GM19025 (cell line): ENCODE results near the gene GRID1.

Experiments
- ATAC-seq: cut with Tn5 transposase; IDR thresholded peaks from one replicate; pipeline ENCODE4 v1.9.1; 2021; ENCODE audit warnings: mild to moderate bottlenecking, low read depth, moderate library complexity; ENCODE audit not compliant: unreplicated experiment

Gene GRID1

DNA sequence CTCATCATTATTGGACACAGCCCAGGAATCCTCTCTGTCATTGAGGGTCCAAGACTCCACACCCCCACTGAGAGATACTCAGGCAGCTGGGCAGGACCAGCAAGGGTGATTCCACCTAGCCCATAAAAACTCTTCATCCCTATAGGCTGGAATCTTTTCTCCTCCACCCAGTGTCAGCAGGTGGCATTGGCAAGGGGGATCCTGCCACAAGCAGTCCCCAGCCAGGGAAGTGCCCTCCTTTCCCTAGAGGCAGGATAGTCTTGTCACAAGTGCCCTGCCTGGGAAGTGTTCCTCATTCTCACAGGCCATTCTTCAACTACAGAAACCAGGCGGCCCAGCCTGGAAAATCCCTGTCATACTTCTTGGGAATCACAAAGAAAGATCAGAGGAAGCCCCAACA lies 533.6 kb downstream of the GRID1 start:
- ATAC-seq: no peak

DNA sequence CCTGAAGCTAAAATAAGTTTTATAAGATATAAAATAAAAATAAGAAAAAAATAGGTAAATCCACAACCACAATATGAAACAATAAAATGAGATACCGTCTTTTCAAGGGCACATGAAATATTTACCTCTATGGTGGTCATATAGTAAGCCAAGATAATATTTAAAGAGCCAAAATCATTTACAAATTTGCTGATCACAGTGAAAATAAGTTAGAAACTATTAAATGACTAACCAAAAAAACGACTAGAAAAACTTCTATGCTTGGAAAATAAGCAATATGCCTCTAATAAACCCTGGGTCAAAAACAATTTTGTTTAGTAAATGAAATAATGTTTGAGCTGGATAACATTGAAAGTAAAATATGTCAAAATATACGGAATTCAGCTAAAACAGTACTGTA lies 535.2 kb downstream of the GRID1 start:
- no peak for ATAC-seq

DNA sequence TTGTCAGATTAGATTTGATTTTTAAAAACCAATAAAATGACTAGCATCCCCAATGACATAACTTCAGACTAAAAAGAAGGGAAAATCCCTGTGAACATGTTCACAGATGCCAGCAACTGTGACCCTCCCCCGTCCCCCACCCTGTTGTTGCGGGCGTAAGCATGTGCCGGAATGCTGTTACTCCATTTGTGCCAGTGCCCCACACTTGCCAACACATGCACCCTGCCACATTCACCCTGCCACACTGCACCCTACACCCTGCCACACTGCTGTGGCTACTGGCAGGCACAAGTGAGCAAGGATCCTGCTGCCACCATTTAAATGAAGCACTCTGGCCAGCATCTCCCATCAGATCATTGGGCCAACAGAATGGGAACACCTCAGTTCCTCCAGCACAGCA lies 540.2 kb downstream of the GRID1 start:
- no peak for ATAC-seq

DNA sequence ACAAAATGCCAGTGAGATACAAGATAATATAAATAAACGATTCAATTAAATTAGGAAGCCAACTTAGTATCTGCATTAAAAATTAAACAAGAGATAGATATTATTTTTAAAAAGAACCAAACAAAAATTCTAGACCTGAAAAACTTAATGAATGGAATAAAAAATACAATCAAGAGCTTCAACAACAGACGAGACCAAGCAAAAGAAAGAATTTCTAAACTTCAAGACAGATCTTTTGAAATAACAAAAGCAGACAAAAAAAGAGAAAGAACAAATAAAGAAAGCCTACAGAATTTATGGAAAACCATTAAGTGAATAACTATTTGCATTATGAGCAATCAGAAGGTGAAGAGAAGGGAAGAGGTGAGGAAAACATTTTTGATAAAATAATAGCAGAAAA lies 555.2 kb downstream of the GRID1 start:
- no peak for ATAC-seq

DNA sequence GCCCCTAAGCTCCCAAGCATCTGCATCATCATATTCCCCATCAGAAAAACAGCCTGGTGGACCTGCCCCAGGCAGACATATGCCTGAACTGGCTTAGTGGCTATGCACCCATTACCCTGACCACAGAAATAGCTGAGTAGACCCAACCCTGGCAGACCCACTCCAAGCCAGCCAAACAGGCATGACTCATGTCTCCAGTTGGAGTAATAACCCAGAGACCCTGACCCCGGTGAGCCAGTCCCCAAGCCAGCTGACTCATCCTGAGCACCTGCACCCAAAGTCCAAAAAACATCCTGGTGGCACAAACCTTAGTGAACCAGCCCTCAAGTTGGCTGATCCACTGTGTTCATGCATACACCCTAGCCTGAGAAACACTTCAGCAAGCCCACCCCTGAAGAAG lies 555.9 kb downstream of the GRID1 start:
- no peak for ATAC-seq

DNA sequence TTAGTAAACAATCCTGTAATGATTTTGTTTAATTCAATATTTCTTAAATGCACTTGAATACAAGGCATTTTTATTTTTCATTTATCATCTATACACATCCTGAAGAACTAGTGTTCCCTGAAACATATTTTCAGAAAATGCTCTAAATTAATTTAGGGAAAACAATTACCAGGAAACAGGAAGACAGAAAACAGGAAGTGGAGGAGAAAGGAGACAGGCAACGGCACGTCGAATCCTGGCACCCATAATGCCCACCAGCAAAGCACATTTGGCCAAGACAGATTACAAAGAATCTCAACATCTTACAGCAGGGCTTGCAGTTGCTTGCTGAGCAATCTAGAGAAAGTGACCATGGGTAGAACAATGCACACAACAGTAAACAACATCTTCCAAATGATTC lies 571.1 kb downstream of the GRID1 start:
- ATAC-seq: no peak

DNA sequence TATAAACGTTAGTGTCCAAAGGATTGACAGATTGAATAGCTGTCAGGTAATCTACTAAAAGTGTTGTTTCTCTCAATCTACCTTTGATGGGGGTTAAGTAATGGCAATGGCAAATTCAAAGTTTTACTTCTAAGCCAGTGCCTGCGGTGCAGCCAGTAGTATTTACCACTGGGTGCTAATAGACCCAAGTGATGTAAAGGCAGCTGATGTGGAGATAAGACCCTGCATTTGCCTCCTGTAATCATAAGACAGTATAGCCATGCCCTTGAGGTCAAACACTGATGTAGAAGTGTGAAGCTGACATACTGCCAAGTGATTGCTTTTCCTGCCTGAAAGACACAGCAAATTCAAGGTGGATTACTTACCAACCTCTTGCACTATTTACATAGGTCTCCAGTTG lies 572.0 kb downstream of the GRID1 start:
- no peak for ATAC-seq

DNA sequence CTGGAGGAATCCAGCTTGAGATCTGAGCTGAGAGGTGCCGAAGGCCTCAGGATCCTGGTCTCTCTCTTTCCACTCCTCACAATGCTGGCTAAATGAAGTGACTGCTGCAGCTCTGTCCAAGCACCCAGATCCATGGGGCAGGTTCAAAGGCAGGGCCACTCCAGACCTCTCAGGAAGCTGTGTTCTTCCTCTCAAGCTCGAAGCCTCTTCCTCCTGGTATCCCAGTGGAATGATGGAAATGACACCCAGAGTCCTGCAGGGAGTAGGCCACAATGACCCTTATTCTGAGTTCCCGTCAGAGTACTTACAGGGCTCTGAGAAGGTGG lies 574.1 kb downstream of the GRID1 start:
- no peak for ATAC-seq

DNA sequence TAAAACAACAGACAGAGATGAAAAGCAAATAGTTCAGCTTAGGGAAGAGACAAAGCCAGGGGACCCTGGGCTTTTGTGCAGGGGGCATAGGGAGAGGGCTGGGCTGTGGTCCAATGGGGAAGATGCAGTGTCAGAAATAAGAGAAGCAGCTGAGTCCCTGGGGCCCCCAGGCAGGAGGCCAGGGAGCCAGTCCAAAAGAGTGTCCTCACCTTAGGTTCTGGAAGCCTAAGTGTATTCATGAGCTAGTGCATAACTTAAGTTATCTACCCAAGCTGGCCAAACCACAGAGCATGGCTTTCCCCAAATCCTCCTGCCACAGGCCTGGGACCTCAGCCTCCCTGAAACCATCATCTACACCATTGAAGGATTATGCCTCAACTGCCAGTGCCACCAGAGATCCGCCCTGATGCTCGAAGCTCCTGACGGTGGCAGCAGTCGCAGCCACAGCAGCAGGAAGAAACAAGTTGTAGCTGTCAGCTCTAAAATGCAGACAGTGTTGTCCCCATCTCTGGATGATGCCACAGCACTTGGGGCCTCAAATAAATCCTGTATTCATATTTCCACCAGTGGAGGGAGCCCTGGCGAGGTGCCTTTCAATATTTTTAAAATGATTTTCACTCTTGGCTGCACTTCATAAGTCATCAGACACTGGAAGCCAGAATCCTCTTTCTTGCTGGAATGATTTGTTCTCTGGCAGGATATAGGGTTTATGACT lies 574.6 kb downstream of the GRID1 start:
- ATAC-seq: no peak

DNA sequence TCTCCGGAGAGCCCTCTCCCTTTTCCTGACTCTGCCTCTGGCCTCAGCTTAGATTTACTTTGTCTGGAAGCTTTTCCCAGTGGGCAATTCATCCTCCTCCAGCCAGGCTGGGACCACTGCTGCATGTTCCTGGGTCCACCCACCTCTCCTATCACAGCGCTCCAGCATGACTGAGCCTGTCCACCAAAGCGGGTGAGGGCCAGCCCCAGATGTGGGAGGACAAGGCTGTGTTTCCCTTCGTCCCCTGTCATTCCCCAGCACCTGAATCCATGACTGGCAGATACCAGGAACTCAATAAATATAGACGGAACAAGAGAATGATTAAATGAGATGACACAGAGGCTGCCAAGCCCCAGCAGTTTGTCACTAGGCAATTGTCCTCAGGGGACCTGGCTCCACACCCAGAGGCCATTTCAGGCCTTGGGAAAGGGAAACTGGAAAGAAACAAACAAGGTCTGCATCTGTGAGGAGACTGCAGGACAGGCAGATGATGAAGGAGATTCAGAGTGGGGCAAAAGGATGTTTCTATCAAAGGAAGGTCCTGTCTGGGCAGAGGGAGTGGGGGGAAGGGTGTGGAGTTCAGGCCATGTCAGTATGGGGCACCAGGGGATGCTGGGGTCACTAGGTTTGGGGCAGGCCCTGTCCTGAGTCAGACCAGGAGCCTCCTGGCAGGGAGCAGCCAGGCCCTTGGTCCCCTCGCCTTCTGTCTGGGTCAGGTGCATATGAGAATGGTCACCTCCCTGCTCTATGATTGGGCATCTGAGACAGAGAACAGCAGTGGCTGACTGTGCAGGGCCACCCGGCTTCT lies 576.4 kb downstream of the GRID1 start:
- no peak for ATAC-seq

DNA sequence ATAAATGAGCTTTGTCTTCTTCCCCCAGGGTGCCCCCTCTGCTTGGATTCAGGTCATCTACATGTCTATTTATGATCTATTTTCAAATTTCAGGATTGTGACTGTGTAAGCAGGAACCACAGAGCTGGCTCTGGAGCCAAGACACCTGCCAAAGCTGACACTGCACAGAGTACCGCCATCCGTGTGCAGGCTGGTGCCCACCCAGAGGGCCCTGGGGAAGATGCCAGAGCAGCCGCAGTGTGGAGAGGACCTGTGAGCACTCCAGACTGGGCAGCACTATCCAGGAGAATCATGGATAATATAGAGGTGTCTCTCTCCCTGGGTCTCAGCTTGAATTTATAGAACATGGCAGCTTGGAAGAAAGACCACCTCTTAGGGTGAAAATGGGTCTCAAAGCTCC lies 577.5 kb downstream of the GRID1 start:
- no peak for ATAC-seq

DNA sequence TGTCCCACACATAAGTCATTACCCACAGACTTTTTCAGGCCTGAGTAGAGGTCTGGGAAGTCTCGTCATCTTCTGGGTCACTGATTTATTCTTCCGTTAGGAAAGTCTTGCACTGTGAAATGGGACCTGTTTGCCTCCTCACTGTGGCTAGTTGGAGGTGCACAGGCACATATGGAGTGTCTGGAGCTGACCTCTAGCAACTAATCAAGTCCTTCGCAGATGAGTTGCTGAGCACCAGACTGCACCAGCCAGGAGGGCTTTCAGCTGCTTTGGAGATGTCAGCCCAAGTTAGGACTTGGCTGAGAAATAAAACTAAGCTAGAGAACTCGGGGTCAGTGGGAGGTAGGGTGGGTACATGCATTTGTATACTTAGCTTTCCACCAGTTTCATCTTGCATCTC lies 578.0 kb downstream of the GRID1 start:
- no peak for ATAC-seq

DNA sequence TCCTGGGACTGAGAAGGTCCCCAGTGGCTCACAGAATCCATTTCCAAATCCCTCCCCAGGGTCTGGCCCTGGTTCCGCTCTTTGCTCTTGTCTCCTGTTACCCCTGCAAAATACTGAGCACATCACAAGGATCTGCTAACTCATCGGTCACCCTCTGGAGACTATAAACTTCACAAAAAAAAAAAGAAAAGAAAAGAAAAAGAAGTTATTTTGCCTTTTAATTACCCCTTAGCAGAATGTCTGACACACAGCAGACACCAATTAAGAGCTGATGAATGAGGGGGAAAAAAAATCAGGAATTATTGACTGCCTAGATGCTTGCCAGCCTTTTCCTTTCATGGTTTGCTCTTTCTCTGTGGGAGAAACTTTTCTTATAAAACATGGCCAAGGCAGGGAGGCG lies 578.7 kb downstream of the GRID1 start:
- no peak for ATAC-seq

DNA sequence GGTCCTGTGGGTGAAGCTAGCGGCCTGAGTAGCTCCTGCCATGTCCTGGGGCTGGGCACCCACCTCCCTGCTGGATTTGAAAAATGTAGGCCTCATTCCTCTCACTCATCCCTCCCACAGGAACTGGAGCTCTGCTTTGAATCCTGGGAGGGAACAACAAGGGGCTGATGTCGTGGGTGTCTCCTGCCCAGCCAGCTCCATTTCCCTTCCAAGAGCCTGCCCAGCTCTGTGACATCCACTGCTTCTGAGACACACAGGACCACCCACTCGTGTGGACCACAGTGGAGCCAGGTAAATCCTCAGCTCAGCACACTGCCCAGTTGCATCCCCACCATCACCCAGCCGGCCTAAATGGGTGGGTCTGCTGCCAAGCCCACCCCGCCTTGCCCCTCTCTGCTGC lies 579.2 kb downstream of the GRID1 start:
- no peak for ATAC-seq

DNA sequence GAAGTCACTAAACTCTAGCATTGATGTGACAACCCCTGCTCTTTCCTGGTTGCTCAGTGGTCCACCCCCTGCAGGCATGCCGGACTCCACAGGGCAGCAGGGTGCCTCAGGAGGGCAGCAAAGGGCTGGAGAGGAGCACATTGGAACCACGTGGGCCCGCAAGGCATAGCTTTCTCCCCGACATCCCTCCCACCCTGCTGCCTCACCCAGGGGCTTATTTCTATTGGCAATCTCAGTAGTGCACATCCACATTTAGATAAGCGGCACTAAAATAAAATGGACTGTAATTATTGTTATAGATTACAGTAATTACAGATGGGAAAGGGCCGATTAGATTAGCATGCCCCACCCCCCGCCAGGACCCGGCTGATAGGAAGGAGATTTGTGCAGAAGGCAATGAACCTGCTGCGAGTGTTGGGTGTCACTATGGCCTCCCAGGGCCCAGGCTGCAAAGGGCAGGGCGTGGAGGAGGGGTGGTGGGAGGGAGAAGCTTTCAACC lies 580.1 kb downstream of the GRID1 start:
- ATAC-seq: no peak

DNA sequence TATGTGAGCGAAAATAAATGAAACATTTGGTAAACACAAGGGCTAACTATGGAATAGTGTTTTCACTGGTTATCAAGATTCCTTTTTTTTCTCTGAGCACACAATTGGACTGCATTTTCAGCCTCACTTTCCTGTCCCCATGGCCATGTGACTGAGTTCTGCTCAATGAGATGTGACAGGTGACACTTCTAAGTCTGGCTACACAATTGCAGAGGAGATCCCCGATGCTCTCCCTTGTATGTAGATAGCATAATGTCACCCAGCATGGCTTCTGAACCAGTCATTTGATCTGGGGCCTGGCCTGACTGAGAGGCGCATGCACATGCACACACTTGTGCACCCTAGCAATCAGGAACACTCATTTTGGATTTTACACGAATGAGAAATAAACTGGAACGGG lies 581.8 kb downstream of the GRID1 start:
- ATAC-seq: no peak

DNA sequence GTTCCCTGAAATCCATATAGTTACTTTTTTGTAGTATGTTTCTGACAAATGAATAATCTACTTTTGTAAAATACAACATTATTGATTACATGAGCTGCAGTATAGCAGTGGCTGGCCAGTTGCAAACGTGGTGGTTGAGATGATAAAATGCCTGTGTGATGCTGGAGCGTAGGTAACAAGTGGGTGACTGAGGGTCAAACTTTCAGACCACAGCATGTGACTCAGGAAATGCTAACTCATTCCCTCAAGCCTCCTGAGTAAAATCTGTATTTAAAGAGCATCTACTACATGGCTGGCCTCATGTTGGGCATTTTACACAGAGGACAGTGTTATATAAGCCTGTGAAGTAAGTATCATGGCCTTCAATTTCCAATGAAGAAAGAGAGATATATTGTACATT lies 585.2 kb downstream of the GRID1 start:
- no peak for ATAC-seq

DNA sequence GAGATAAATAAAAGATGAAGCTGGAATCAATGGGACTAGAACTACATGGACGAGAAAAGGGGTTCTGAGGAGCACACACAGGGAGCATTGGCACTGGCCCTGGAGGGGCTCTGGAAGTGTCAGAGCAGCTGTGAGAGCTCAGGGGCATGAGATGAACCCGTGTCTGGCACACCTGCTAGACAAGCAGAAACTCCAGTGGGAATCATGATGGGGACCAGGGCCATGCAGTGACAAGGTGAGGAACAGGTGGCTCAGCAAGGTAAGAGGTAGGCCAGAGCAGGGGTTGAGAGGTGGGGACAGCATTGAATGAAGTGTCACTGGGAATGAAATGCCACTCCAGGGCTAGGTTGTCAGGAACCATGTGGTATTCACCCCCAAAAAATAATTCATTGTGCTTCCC lies 588.5 kb downstream of the GRID1 start:
- ATAC-seq: no peak

DNA sequence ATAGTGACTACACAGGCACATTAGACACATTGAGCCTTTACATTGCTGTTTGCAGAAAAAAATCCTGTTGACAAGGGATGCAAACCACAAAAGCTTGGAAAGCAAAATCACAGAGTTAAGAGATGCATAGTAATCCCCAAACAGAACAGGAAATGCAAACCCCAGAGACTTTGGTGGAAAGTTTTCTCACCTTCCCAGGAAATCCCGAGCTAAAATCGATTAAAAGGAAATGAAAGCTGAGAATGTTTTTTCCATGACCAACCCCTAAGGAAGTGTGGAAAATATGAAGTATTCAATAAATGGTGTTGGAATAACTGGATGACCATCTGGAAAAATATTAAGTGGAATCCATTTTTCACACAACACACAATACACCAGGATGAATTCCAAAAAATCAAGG lies 598.7 kb downstream of the GRID1 start:
- ATAC-seq: no peak

DNA sequence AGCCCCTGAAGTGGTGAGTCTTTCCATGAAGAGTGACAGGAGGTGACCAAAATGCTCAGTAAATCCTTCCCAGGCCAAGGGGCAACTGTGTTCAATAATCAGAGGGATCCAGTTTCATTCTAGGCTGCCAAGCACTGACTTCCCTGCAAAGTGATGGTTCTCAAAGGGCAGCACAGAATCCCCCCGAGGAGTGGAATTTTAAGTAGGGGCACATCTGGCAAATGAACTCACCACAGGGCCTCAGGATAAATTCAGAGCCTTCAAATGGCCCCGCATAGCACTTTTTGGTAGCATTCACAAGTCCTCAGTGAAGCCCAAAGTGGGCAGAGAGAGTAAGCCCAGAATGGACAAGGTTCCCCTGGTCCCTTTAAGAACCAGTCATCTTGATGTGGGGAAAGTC lies 602.5 kb downstream of the GRID1 start:
- no peak for ATAC-seq

DNA sequence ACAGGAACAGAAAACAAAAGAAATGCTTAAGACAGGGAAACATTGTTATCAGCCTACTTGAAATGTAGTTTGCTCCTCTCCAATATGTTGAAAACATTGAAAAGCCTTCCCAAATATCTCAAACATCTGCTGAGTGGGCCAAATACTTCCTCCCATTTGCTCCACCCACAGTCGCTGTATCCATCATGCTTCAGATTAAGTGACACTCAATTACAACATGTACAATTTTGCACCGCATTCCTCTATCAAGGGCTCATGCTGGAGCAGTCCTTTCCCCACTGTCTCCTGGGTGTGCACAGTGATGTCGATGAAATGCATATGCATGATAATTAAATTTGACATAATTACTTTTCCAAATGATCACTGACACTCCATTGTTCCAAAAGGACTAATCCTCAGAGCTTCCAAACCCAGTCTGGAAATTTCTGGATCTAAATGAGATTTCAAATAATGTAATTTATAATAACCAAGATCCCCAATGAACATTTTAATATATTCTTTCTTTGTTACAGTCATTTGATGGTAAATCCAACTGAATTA lies 604.6 kb downstream of the GRID1 start:
- ATAC-seq: no peak
